H1 (cell line): ENCODE measurements around the gene ATOH1. TPM values are rescaled to one million over a fixed set of nuclear protein-coding genes. Genes with fewer than 3 reads are reported as not detected.

Source experiments
- CREB1 ChIP-seq: IDR thresholded peaks from 2 replicates; pipeline ENCODE4 v1.6.1; 2012; ENCODE audit warnings: inconsistent platforms
- FOSL1 ChIP-seq: IDR thresholded peaks from 2 replicates; pipeline ENCODE4 v1.6.1; 2011; ENCODE audit warnings: mild to moderate bottlenecking, low read depth, low read length, moderate library complexity; ENCODE audit not compliant: insufficient read depth
- JUND ChIP-seq: IDR thresholded peaks from 2 replicates; pipeline ENCODE4 v1.6.1; 2011; ENCODE audit warnings: mild to moderate bottlenecking, improper control_type of control experiment, low read length
- POU5F1 ChIP-seq: IDR thresholded peaks from 2 replicates; pipeline ENCODE4 v1.6.1; 2011; ENCODE audit warnings: low read depth, mild to moderate bottlenecking, low read length, moderate library complexity
- TEAD4 ChIP-seq: IDR thresholded peaks from 2 replicates; pipeline ENCODE4 v1.6.1; 2012; ENCODE audit warnings: low read depth, low read length, inconsistent platforms, mixed read lengths
- polyA plus RNA-seq, 7 experiments: library from polyadenylated mRNA; depleted of rRNA in 3 of 7; stranded (reverse) in 5 of 7; unstranded in 2 of 7; fragments of >200 nt in 5 of 7; fragments of 200-250 nt in 2 of 7; gene quantifications; 1 replicate in 5 of 7; 2 replicates in 1 of 7; 4 replicates in 1 of 7; pipeline versions ENCODE4 v1.2.1 to v1.2.3, GENCODE V29; 2011 to 2013; ENCODE audit warnings: missing spikeins in 2 of 7, mixed read lengths in 2 of 7
- total RNA-seq: library from RNA; stranded (reverse); fragmentation: NEBNext Ultra II Directional; extraction: Animal tissue kit (Norgen Biotek cat#: 25700); gene quantifications from 2 replicates; pipeline ENCODE4 v1.2.1, GENCODE V29; 2021
- TF ChIP-seq, protein P1 (sequence below): IDR thresholded peaks from 2 replicates; pipeline ENCODE4 v1.6.1; 2012; ENCODE audit warnings: inconsistent platforms
- TF ChIP-seq, protein P2 (sequence below): fragments of 300-600 bp; sonication (generic); IDR thresholded peaks from 2 replicates; pipeline ENCODE4 v1.7.1; 2012; ENCODE audit warnings: low read length, moderate library complexity, mild to moderate bottlenecking, inconsistent platforms; ENCODE audit not compliant: insufficient replicate concordance

ATOH1 gene
- total and polyA plus RNA-seq, 2 of the 8 experiments (the other 6 are each of a cell fraction or from before 2014, with no cell fraction given) = 0.12 to 0.76 TPM

DNA sequence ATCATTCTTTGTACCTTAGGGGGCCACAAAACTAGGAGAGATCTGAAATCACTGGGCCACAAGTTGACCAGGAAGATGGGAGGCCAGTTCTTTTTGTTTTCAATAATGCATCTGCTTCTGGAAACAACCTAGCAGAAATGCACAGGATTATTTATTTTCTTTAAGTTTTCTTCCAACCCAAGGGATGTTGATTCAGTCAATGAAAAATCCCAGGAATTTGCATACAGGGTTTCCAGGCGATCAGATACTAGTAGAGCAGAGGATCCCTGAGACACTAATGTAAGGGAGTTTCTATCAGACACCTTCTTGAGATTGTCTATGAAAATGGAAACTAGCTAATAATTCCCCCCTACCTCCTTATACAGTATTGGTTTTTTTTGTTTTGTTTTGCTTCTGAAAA lies 7.4 kb downstream of the ATOH1 start (continued):
- no peak for TF ChIP-seq FOSL1
- no peak for TF ChIP-seq POU5F1
- no peak for TF ChIP-seq CREB1
- TF ChIP-seq, protein P1, sequence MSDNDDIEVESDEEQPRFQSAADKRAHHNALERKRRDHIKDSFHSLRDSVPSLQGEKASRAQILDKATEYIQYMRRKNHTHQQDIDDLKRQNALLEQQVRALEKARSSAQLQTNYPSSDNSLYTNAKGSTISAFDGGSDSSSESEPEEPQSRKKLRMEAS = no peak
- TF ChIP-seq, protein P2, sequence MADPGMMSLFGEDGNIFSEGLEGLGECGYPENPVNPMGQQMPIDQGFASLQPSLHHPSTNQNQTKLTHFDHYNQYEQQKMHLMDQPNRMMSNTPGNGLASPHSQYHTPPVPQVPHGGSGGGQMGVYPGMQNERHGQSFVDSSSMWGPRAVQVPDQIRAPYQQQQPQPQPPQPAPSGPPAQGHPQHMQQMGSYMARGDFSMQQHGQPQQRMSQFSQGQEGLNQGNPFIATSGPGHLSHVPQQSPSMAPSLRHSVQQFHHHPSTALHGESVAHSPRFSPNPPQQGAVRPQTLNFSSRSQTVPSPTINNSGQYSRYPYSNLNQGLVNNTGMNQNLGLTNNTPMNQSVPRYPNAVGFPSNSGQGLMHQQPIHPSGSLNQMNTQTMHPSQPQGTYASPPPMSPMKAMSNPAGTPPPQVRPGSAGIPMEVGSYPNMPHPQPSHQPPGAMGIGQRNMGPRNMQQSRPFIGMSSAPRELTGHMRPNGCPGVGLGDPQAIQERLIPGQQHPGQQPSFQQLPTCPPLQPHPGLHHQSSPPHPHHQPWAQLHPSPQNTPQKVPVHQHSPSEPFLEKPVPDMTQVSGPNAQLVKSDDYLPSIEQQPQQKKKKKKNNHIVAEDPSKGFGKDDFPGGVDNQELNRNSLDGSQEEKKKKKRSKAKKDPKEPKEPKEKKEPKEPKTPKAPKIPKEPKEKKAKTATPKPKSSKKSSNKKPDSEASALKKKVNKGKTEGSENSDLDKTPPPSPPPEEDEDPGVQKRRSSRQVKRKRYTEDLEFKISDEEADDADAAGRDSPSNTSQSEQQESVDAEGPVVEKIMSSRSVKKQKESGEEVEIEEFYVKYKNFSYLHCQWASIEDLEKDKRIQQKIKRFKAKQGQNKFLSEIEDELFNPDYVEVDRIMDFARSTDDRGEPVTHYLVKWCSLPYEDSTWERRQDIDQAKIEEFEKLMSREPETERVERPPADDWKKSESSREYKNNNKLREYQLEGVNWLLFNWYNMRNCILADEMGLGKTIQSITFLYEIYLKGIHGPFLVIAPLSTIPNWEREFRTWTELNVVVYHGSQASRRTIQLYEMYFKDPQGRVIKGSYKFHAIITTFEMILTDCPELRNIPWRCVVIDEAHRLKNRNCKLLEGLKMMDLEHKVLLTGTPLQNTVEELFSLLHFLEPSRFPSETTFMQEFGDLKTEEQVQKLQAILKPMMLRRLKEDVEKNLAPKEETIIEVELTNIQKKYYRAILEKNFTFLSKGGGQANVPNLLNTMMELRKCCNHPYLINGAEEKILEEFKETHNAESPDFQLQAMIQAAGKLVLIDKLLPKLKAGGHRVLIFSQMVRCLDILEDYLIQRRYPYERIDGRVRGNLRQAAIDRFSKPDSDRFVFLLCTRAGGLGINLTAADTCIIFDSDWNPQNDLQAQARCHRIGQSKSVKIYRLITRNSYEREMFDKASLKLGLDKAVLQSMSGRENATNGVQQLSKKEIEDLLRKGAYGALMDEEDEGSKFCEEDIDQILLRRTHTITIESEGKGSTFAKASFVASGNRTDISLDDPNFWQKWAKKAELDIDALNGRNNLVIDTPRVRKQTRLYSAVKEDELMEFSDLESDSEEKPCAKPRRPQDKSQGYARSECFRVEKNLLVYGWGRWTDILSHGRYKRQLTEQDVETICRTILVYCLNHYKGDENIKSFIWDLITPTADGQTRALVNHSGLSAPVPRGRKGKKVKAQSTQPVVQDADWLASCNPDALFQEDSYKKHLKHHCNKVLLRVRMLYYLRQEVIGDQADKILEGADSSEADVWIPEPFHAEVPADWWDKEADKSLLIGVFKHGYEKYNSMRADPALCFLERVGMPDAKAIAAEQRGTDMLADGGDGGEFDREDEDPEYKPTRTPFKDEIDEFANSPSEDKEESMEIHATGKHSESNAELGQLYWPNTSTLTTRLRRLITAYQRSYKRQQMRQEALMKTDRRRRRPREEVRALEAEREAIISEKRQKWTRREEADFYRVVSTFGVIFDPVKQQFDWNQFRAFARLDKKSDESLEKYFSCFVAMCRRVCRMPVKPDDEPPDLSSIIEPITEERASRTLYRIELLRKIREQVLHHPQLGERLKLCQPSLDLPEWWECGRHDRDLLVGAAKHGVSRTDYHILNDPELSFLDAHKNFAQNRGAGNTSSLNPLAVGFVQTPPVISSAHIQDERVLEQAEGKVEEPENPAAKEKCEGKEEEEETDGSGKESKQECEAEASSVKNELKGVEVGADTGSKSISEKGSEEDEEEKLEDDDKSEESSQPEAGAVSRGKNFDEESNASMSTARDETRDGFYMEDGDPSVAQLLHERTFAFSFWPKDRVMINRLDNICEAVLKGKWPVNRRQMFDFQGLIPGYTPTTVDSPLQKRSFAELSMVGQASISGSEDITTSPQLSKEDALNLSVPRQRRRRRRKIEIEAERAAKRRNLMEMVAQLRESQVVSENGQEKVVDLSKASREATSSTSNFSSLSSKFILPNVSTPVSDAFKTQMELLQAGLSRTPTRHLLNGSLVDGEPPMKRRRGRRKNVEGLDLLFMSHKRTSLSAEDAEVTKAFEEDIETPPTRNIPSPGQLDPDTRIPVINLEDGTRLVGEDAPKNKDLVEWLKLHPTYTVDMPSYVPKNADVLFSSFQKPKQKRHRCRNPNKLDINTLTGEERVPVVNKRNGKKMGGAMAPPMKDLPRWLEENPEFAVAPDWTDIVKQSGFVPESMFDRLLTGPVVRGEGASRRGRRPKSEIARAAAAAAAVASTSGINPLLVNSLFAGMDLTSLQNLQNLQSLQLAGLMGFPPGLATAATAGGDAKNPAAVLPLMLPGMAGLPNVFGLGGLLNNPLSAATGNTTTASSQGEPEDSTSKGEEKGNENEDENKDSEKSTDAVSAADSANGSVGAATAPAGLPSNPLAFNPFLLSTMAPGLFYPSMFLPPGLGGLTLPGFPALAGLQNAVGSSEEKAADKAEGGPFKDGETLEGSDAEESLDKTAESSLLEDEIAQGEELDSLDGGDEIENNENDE = no peak
- no peak for TF ChIP-seq TEAD4
- no peak for TF ChIP-seq JUND
